Endothelial cell (in vitro differentiated cells): ENCODE results near the gene MICAL3. TPM values are rescaled to one million over a fixed set of nuclear protein-coding genes. Genes with fewer than 3 reads are reported as not detected.
"Not testable (repeated sequence)": the region's sequence is repeated elsewhere in the genome, so short reads cannot be mapped to it uniquely, and the experiment has no call there.

Experiments
- DNase-seq: peaks from one replicate; pipeline ENCODE4 v3.0.0; 2021; ENCODE audit warnings: low spot score
- H3K27ac Mint-ChIP-seq: one replicate; pipeline ENCODE4 v1.8.0; 2021; ENCODE audit warnings: mixed read lengths, inconsistent platforms; ENCODE audit not compliant: unreplicated experiment
- H3K27me3 Mint-ChIP-seq: one replicate; pipeline ENCODE4 v1.8.0; 2021; ENCODE audit warnings: mild to moderate bottlenecking, moderate library complexity, mixed read lengths, inconsistent platforms; ENCODE audit not compliant: unreplicated experiment
- H3K36me3 Mint-ChIP-seq: one replicate; pipeline ENCODE4 v1.8.0; 2021; ENCODE audit warnings: mild to moderate bottlenecking, low read depth, mixed read lengths, inconsistent platforms; ENCODE audit not compliant: unreplicated experiment
- H3K4me1 Mint-ChIP-seq: one replicate; pipeline ENCODE4 v1.8.0; 2021; ENCODE audit warnings: mild to moderate bottlenecking, mixed read lengths, inconsistent platforms; ENCODE audit not compliant: unreplicated experiment
- H3K4me3 Mint-ChIP-seq: one replicate; pipeline ENCODE4 v1.8.0; 2021; ENCODE audit warnings: mild to moderate bottlenecking, mixed read lengths, inconsistent platforms; ENCODE audit not compliant: unreplicated experiment
- H3K9me3 Mint-ChIP-seq: one replicate; pipeline ENCODE4 v1.8.0; 2021; ENCODE audit warnings: mixed read lengths, inconsistent platforms; ENCODE audit not compliant: unreplicated experiment
- CTCF ChIP-seq: fragments of 200-600 bp; sonication (generic); IDR thresholded peaks from one replicate; pipeline ENCODE4 v1.5.0; 2021; ENCODE audit warnings: antibody characterized with exemption; ENCODE audit not compliant: unreplicated experiment
- total RNA-seq: library from RNA; stranded (reverse); fragmentation: NEBNext Ultra II Directional; extraction: Animal tissue kit (Norgen Biotek cat#: 25700); gene quantifications from one replicate; pipeline ENCODE4 v1.2.1, GENCODE V29; 2021; ENCODE audit not compliant: unreplicated experiment

Gene MICAL3
- total RNA-seq, 1 donor from 2014 or later, result 54.3 TPM

GRCh38 chr22:18013436-18013835 is 10.9 kb downstream of the MICAL3 start:
- Mint-ChIP-seq H3K4me3 (no peak overlapping the region), H3K4me1 (no peaks in the 10 kb centered on the region), H3K27me3 (peaks cover 5% of the 10 kb centered on the region), H3K36me3 (no peaks in the 10 kb centered on the region), H3K9me3 (no peaks in the 10 kb centered on the region), H3K27ac (no peak overlapping the region)
- DNase-seq, result no peak
- TF ChIP-seq CTCF, result no peak

GRCh38 chr22:18012531-18012930 is 11.8 kb downstream of the MICAL3 start:
- peaks cover 5% of the 10 kb centered on the region for H3K27me3 Mint-ChIP-seq
- no peak overlapping the region for H3K27ac Mint-ChIP-seq
- no peak for TF ChIP-seq CTCF
- no peaks in the 10 kb centered on the region for H3K9me3 Mint-ChIP-seq
- H3K4me1 Mint-ChIP-seq, result no peaks in the 10 kb centered on the region
- no peaks in the 10 kb centered on the region for H3K36me3 Mint-ChIP-seq
- no peak for DNase-seq
- no peak overlapping the region for H3K4me3 Mint-ChIP-seq

- H3K27ac Mint-ChIP-seq, result no peak overlapping the region
- H3K4me1 Mint-ChIP-seq, result no peaks in the 10 kb centered on the region
- no peak for DNase-seq
- peaks cover 5% of the 10 kb centered on the region for H3K27me3 Mint-ChIP-seq
- TF ChIP-seq CTCF, result no peak
- H3K4me3 Mint-ChIP-seq, result no peak overlapping the region
- no peaks in the 10 kb centered on the region for H3K9me3 Mint-ChIP-seq
- H3K36me3 Mint-ChIP-seq, result no peaks in the 10 kb centered on the region
These were observed 14.1 kb downstream of the MICAL3 start for GRCh38 chr22:18010266-18010665.

- Mint-ChIP-seq H3K27ac (no peak overlapping the region), H3K4me3 (no peak overlapping the region), H3K9me3 (no peaks in the 10 kb centered on the region), H3K4me1 (no peaks in the 10 kb centered on the region), H3K27me3 (peaks cover 4% of the 10 kb centered on the region), H3K36me3 (no peaks in the 10 kb centered on the region)
- no peak for TF ChIP-seq CTCF
- DNase-seq, result no peak
These were observed 16.2 kb downstream of the MICAL3 start for GRCh38 chr22:18008136-18008535.

GRCh38 chr22:18005201-18005926 is 19.0 kb downstream of the MICAL3 start:
- Mint-ChIP-seq H3K4me1 (peaks cover 4% of the 10 kb centered on the region), H3K36me3 (no peaks in the 10 kb centered on the region), H3K27me3 (peaks cover 1% of the 10 kb centered on the region), H3K27ac (no peak overlapping the region), H3K9me3 (no peaks in the 10 kb centered on the region), H3K4me3 (no peak overlapping the region)
- no peak for DNase-seq
- TF ChIP-seq CTCF, result no peak

GRCh38 chr22:18001894-18002315 is 22.5 kb downstream of the MICAL3 start:
- H3K27ac Mint-ChIP-seq, result peak overlapping the region; percentile 90
- H3K4me3 Mint-ChIP-seq, result peak overlapping the region; percentile 93
- H3K36me3 Mint-ChIP-seq, DNase-seq, H3K27me3 Mint-ChIP-seq, H3K9me3 Mint-ChIP-seq: not testable (repeated sequence)
- peaks cover 13% of the 10 kb centered on the region for H3K4me1 Mint-ChIP-seq
